H1 (cell line): Measurements from ENCODE around the gene CEACAM16. TPM values are rescaled to one million over a fixed set of nuclear protein-coding genes. Genes with fewer than 3 reads are reported as not detected.

Source experiments
- CTCF ChIA-PET: fragments of 300-600 bp; sonication (Branson Sonifier 250); formaldehyde crosslinking; loops from one replicate; lab custom pipeline; 2021; ENCODE audit not compliant: partially characterized antibody; lab: Charles Lee
- POLR2A ChIA-PET: fragments of 300-600 bp; sonication (Branson Sonifier 250); formaldehyde crosslinking; loops from one replicate; lab custom pipeline; 2021; ENCODE audit warnings: inconsistent platforms; ENCODE audit not compliant: partially characterized antibody; lab: Charles Lee
- DNase-seq, 2 experiments: peaks; one replicate each; pipeline versions ENCODE4 v3.0.0 to v3.0.0-alpha.2; 2010 to 2022; ENCODE audit warnings: low spot score in 2 of 2, low read depth in 1 of 2, mixed read lengths in 1 of 2
- FAIRE-seq: peaks from 2 replicates; lab custom pipeline; 2011; peaks lifted over from hg19 to GRCh38; lab: Jason Lieb, UNC
- H2AFZ ChIP-seq: 2 replicates; pipeline ENCODE4 v1.8.1; 2012; ENCODE audit warnings: low read length, inconsistent platforms
- H2AK5ac ChIP-seq: 2 replicates; pipeline ENCODE4 v1.6.1; 2013; ENCODE audit warnings: low read depth, low read length
- H2BK120ac ChIP-seq: replicated peaks from 2 replicates; pipeline ENCODE3; 2013; ENCODE audit warnings: low read depth, low read length, inconsistent platforms
- H2BK12ac ChIP-seq: 2 replicates; pipeline ENCODE4 v1.6.1; 2013; ENCODE audit warnings: low read depth, low read length
- H2BK15ac ChIP-seq: 2 replicates; pipeline ENCODE4 v1.6.1; 2013; ENCODE audit warnings: low read length
- H2BK20ac ChIP-seq: 2 replicates; pipeline ENCODE4 v1.6.1; 2013; ENCODE audit warnings: low read length
- H2BK5ac ChIP-seq: 2 replicates; pipeline ENCODE4 v1.6.1; 2013; ENCODE audit warnings: low read depth, low read length
- H3K14ac ChIP-seq: 2 replicates; pipeline ENCODE4 v1.6.1; 2013; ENCODE audit warnings: inconsistent platforms; ENCODE audit not compliant: insufficient read length
- H3K18ac ChIP-seq: 2 replicates; pipeline ENCODE4 v1.6.1; 2013; ENCODE audit warnings: low read length; ENCODE audit errors: extremely low read depth
- H3K23ac ChIP-seq: 2 replicates; pipeline ENCODE4 v1.6.1; 2013; ENCODE audit warnings: inconsistent platforms; ENCODE audit not compliant: insufficient read length
- H3K23me2 ChIP-seq: 2 replicates; pipeline ENCODE4 v1.6.1; 2013; ENCODE audit warnings: low read depth, low read length
- H3K27ac ChIP-seq: 2 replicates; pipeline ENCODE4 v1.6.1; 2011; ENCODE audit warnings: low read depth, low read length, inconsistent platforms
- H3K27me3 ChIP-seq, 4 experiments: replicated peaks in 1 of 4; 1 replicate in 1 of 4; 2 replicates in 3 of 4; pipeline versions ENCODE4 v1.6.1 to v1.8.1; 2011 to 2013; ENCODE audit warnings: low read length in 3 of 4, mild to moderate bottlenecking in 3 of 4, inconsistent platforms in 2 of 4, mixed read lengths in 2 of 4, moderate library complexity in 1 of 4; ENCODE audit not compliant: control insufficient read depth in 3 of 4, insufficient read depth in 3 of 4; ENCODE audit errors: extremely low read depth in 1 of 4
- H3K36me3 ChIP-seq, 4 experiments: 2 replicates each; pipeline versions ENCODE4 v1.6.1 to v1.8.1; 2011 to 2013; ENCODE audit warnings: mild to moderate bottlenecking in 4 of 4, low read length in 3 of 4, moderate library complexity in 2 of 4, control low read depth in 1 of 4, inconsistent platforms in 1 of 4; ENCODE audit not compliant: insufficient read depth in 4 of 4, control insufficient read depth in 2 of 4
- H3K4ac ChIP-seq: replicated peaks from 2 replicates; pipeline ENCODE3; 2013; ENCODE audit warnings: low read length, low read depth, mixed read lengths, inconsistent platforms; ENCODE audit not compliant: insufficient read length
- H3K4me1 ChIP-seq, 4 experiments: replicated peaks in 1 of 4; 1 replicate in 1 of 4; 2 replicates in 3 of 4; pipeline versions ENCODE4 v1.6.1 to v1.8.1; 2011 to 2013; ENCODE audit warnings: low read length in 3 of 4, inconsistent platforms in 2 of 4, mixed read lengths in 1 of 4; ENCODE audit not compliant: insufficient read depth in 4 of 4, control insufficient read depth in 3 of 4
- H3K4me2 ChIP-seq, 2 experiments: 2 replicates each; pipeline versions ENCODE4 v1.6.1 to v1.8.1; 2011 to 2013; ENCODE audit warnings: low read depth in 2 of 2, low read length in 2 of 2, control low read depth in 1 of 2, inconsistent platforms in 1 of 2, mild to moderate bottlenecking in 1 of 2; ENCODE audit not compliant: insufficient read depth in 1 of 2
- H3K4me3 ChIP-seq, 4 experiments: fragments of 200-600, 300-600 bp in 1 of 4; sonication (generic), shearing (Covaris generic), sonication (Bioruptor Twin) in 1 of 4; 2 replicates each; pipeline versions ENCODE4 v1.5.1 to v1.8.1; 2011 to 2016; ENCODE audit warnings: low read length in 4 of 4, low read depth in 3 of 4, control low read depth in 2 of 4, inconsistent platforms in 2 of 4, mild to moderate bottlenecking in 2 of 4, mixed read lengths in 1 of 4, moderate library complexity in 1 of 4; ENCODE audit not compliant: insufficient read depth in 2 of 4; ENCODE audit errors: extremely low read depth in 1 of 4
- H3K56ac ChIP-seq: replicated peaks from 2 replicates; pipeline ENCODE3; 2013; ENCODE audit warnings: low read depth, mild to moderate bottlenecking, mixed read lengths, low read length, inconsistent platforms; ENCODE audit not compliant: insufficient read length
- H3K79me1 ChIP-seq: 2 replicates; pipeline ENCODE4 v1.6.1; 2013; ENCODE audit warnings: low read depth, low read length, control low read depth
- H3K79me2 ChIP-seq, 2 experiments: 2 replicates each; pipeline versions ENCODE4 v1.6.1 to v1.8.1; 2012 to 2013; ENCODE audit warnings: low read length in 2 of 2, mild to moderate bottlenecking in 2 of 2, inconsistent platforms in 1 of 2; ENCODE audit not compliant: insufficient read depth in 2 of 2, control insufficient read depth in 1 of 2
- H3K9ac ChIP-seq, 4 experiments: replicated peaks in 1 of 4; 1 replicate in 1 of 4; 2 replicates in 3 of 4; pipeline versions ENCODE4 v1.6.1 to v1.8.1; 2011 to 2013; ENCODE audit warnings: low read depth in 3 of 4, low read length in 3 of 4, control low read depth in 2 of 4, mild to moderate bottlenecking in 2 of 4, moderate library complexity in 2 of 4, inconsistent platforms in 1 of 4; ENCODE audit errors: extremely low read depth in 1 of 4
- H3K9me3 ChIP-seq, 2 experiments: 2 replicates each; pipeline versions ENCODE4 v1.6.1 to v1.8.1; 2012 to 2013; ENCODE audit warnings: mild to moderate bottlenecking in 2 of 2, moderate library complexity in 2 of 2, control low read depth in 1 of 2, inconsistent platforms in 1 of 2, low read depth in 1 of 2, low read length in 1 of 2, mixed read lengths in 1 of 2; ENCODE audit not compliant: insufficient read depth in 2 of 2
- H4K20me1 ChIP-seq, 2 experiments: replicated peaks in 1 of 2; 2 replicates each; pipeline versions ENCODE3 to v1.8.1; 2011 to 2013; ENCODE audit warnings: inconsistent platforms in 2 of 2, low read length in 2 of 2, mild to moderate bottlenecking in 1 of 2; ENCODE audit not compliant: insufficient read depth in 2 of 2, control insufficient read depth in 1 of 2
- H4K5ac ChIP-seq: 2 replicates; pipeline ENCODE4 v1.6.1; 2013; ENCODE audit warnings: low read length, low read depth, mixed read lengths, inconsistent platforms; ENCODE audit not compliant: insufficient read length
- H4K8ac ChIP-seq: 2 replicates; pipeline ENCODE4 v1.8.0; 2013; ENCODE audit warnings: mild to moderate bottlenecking, moderate library complexity, low read length, inconsistent platforms; ENCODE audit not compliant: insufficient read depth; ENCODE audit errors: extremely low read depth
- H4K91ac ChIP-seq: replicated peaks from 2 replicates; pipeline ENCODE3; 2013; ENCODE audit warnings: low read length, mixed read lengths, inconsistent platforms; ENCODE audit not compliant: insufficient read length
- HDAC6 ChIP-seq: IDR thresholded peaks from one replicate; pipeline ENCODE4 v1.7.1; 2012; ENCODE audit warnings: low read depth, mild to moderate bottlenecking, inconsistent platforms, low read length, moderate library complexity
- WGBS, 2 experiments: shearing (Covaris generic) in 1 of 2; methylation state at CpG; one replicate each; pipeline versions ENCODE4 v1.1.6 to v1.1.7; 2013 to 2015; ENCODE audit warnings: low lambda C conversion rate in 2 of 2, mixed read lengths in 2 of 2, inconsistent platforms in 1 of 2, low coverage in 1 of 2, missing lambda C conversion rate in 1 of 2; ENCODE audit not compliant: insufficient replicate concordance in 2 of 2, insufficient coverage in 1 of 2, insufficient read length in 1 of 2; ENCODE audit errors: extremely low coverage in 1 of 2, missing lambda C conversion rate in 1 of 2; 5-methylcytosine and 5-hydroxymethylcytosine counted together
- polyA plus RNA-seq, 7 experiments: library from polyadenylated mRNA; depleted of rRNA in 3 of 7; stranded (reverse) in 5 of 7; unstranded in 2 of 7; fragments of >200 nt in 5 of 7; fragments of 200-250 nt in 2 of 7; gene quantifications; 1 replicate in 5 of 7; 2 replicates in 1 of 7; 4 replicates in 1 of 7; pipeline versions ENCODE4 v1.2.1 to v1.2.3, GENCODE V29; 2011 to 2013; ENCODE audit warnings: missing spikeins in 2 of 7, mixed read lengths in 2 of 7
- total RNA-seq: library from RNA; stranded (reverse); fragmentation: NEBNext Ultra II Directional; extraction: Animal tissue kit (Norgen Biotek cat#: 25700); gene quantifications from 2 replicates; pipeline ENCODE4 v1.2.1, GENCODE V29; 2021
- TF ChIP-seq, protein P1 (sequence below), 3 experiments: IDR thresholded peaks; 1 replicate in 2 of 3; 2 replicates in 1 of 3; pipeline versions ENCODE4 v1.5.1 to v1.6.1; 2011; ENCODE audit warnings: low read length in 3 of 3, mild to moderate bottlenecking in 3 of 3, inconsistent platforms in 2 of 3, low read depth in 1 of 3, moderate library complexity in 1 of 3; ENCODE audit not compliant: insufficient read depth in 1 of 3; ENCODE audit errors: control extremely low read depth in 1 of 3

The CEACAM16 gene
- total and polyA plus RNA-seq, 2 of the 8 experiments (the other 6 are each of a cell fraction or from before 2014, with no cell fraction given), result not detected

DNA sequence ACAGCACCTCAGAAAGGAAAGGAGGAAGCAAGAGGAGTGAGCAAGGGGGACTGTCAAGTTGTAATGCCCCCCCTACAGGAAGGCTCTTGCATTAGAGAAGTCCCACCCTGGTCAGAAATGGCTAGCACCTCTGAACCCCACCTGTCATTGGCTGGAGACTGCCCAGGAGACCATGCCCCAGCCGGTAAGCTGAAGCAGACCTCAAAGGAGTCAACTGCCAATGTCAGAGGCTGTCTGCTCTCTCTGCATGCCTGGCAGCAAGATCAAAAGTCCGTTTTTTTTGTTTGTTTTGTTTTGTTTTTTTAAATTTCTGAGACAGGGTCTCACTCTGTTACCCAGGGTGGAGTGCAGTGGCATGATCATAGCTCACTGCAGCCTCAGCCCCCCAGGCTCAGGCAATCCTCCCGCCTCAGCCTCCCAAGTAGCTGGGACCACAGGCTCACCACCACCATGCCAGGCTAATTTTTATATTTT, 41.4 kb downstream of the CEACAM16 start:
- Histone ChIP-seq H3K9ac (no peak overlapping the region), H2BK12ac (no peak overlapping the region), H4K8ac (no peak overlapping the region), H3K56ac (no peak overlapping the region), H3K79me1 (no peaks in the 10 kb centered on the region), H3K18ac (no peak overlapping the region), H3K36me3 (no peaks in the 10 kb centered on the region), H3K27ac (no peak overlapping the region), H2BK120ac (no peak overlapping the region), H2BK5ac (no peak overlapping the region), H3K4me3 (no peak overlapping the region), H3K4ac (no peak overlapping the region), H3K4me2 (no peak overlapping the region), H4K91ac (no peak overlapping the region), H2AK5ac (no peak overlapping the region), H2BK20ac (no peak overlapping the region), H4K20me1 (no peaks in the 10 kb centered on the region), H3K9me3 (no peaks in the 10 kb centered on the region), H3K14ac (no peak overlapping the region), H2BK15ac (no peak overlapping the region), H3K23ac (no peak overlapping the region), H3K23me2 (no peaks in the 10 kb centered on the region; the same call in 1 of the 2 replicates), H3K27me3 (peaks cover 0 to 5% (median 3%) of the 10 kb centered on the region in 4 experiments; a peak in 3 of 7 replicates), H3K79me2 (no peaks in the 10 kb centered on the region), H3K4me1 (peaks cover 0 to 4% (median 2%) of the 10 kb centered on the region in 4 experiments; a peak in 4 of 7 replicates), H2AFZ (no peak overlapping the region), H4K5ac (no peak overlapping the region)
- POLR2A ChIA-PET, result no interaction called here
- CTCF ChIA-PET, result interaction anchor here (0.6 to 9.4 kb wide), 12 partner anchors 8 to 1384 kb away, joined by 3 to 91 read pairs (median 4); no protein-coding TSS in a partner anchor
- FAIRE-seq (no peak), DNase-seq (no peak)
- TF ChIP-seq, protein P1, sequence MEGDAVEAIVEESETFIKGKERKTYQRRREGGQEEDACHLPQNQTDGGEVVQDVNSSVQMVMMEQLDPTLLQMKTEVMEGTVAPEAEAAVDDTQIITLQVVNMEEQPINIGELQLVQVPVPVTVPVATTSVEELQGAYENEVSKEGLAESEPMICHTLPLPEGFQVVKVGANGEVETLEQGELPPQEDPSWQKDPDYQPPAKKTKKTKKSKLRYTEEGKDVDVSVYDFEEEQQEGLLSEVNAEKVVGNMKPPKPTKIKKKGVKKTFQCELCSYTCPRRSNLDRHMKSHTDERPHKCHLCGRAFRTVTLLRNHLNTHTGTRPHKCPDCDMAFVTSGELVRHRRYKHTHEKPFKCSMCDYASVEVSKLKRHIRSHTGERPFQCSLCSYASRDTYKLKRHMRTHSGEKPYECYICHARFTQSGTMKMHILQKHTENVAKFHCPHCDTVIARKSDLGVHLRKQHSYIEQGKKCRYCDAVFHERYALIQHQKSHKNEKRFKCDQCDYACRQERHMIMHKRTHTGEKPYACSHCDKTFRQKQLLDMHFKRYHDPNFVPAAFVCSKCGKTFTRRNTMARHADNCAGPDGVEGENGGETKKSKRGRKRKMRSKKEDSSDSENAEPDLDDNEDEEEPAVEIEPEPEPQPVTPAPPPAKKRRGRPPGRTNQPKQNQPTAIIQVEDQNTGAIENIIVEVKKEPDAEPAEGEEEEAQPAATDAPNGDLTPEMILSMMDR (IDR thresholded peaks at IDR 0.05; ENCODE audit: control extremely low read depth in 1 of 3, insufficient read depth in 1 of 3, low read depth in 1 of 3, low read length in 3 of 3), result peak; percentile 5 to 18 (median 14); a peak in 3 of 4 replicates
- TF ChIP-seq HDAC6, result no peak
- 53% methylated on average over 3 of the region's 3 CpGs; no CpG with 5 or more reads in 1 of the 2 experiments for WGBS, 2 experiments
